RWPE1 (cell line): Measurements from ENCODE around the gene PTPRR.

ENCODE experiments used
- CTCF ChIA-PET: fragments of 350-600 bp; sonication (Branson Sonifier 250); formaldehyde crosslinking; extraction: SDS; loops from one replicate; lab custom pipeline; 2021; lab: Yijun Ruan, JAX
- POLR2A ChIA-PET: fragments of 400-600 bp; formaldehyde crosslinking; extraction: SDS; loops from one replicate; lab custom pipeline; 2020; ENCODE audit warnings: antibody characterized with exemption; ENCODE audit not compliant: low non-redundant PET; lab: Yijun Ruan, JAX
- DNase-seq: peaks from one replicate; pipeline ENCODE4 v3.0.0; 2012; ENCODE audit warnings: low spot score
- H3K27ac ChIP-seq: fragments of 450-650 bp; 2 replicates; pipeline ENCODE4 v1.5.1; 2017
- CTCF ChIP-seq: fragments of 450-650 bp; conservative IDR thresholded peaks from 2 replicates; pipeline ENCODE4 v1.5.1; 2017; ENCODE audit warnings: low read depth, mild to moderate bottlenecking

Gene PTPRR

GRCh38 chr12:70691018-70691672 lies 229.4 kb downstream of the PTPRR start:
- CTCF ChIA-PET = no interaction called here
- no peak for TF ChIP-seq CTCF
- POLR2A ChIA-PET = no interaction called here
- no peak overlapping the region for H3K27ac ChIP-seq
- DNase-seq = no peak

GRCh38 chr12:70686907-70687306 lies 233.6 kb downstream of the PTPRR start:
- DNase-seq = no peak
- ChIA-PET POLR2A (no interaction called here), CTCF (no interaction called here)
- no peak for TF ChIP-seq CTCF
- no peak overlapping the region for H3K27ac ChIP-seq

- POLR2A ChIA-PET = no interaction called here
- CTCF ChIA-PET = interaction anchor here (0.6 kb wide), 1 partner anchor 46 kb away, joined by 3 read pairs; no protein-coding TSS in a partner anchor
- no peak for TF ChIP-seq CTCF
- no peak for DNase-seq
- H3K27ac ChIP-seq = no peak overlapping the region
These were observed 234.2 kb downstream of the PTPRR start for GRCh38 chr12:70686299-70686698.

- TF ChIP-seq CTCF = no peak
- POLR2A ChIA-PET = no interaction called here
- CTCF ChIA-PET = no interaction called here
- DNase-seq = no peak
- no peak overlapping the region for H3K27ac ChIP-seq
These were observed 236.6 kb downstream of the PTPRR start for GRCh38 chr12:70683976-70684375.

- no peak overlapping the region for H3K27ac ChIP-seq
- no peak for TF ChIP-seq CTCF
- CTCF ChIA-PET = no interaction called here
- no peak for DNase-seq
- POLR2A ChIA-PET = no interaction called here
These were observed 248.8 kb downstream of the PTPRR start for GRCh38 chr12:70671698-70672097.

- no peak for DNase-seq
- CTCF ChIA-PET = no interaction called here
- POLR2A ChIA-PET = no interaction called here
- no peak for TF ChIP-seq CTCF
- H3K27ac ChIP-seq = no peak overlapping the region
These were observed 249.6 kb downstream of the PTPRR start for GRCh38 chr12:70670948-70671347.
